Measurements from ENCODE around the gene EPS8L1. TPM values are rescaled to one million over a fixed set of nuclear protein-coding genes. Genes with fewer than 3 reads are reported as not detected.
"Not testable (repeated sequence)": the region's sequence is repeated elsewhere in the genome, so short reads cannot be mapped to it uniquely, and the experiment has no call there.

The EPS8L1 gene
- total RNA-seq, 1 donor from 2014 or later = 0.88 TPM

GRCh38 chr19:55032170-55032800, 43.4 kb upstream of the EPS8L1 start:
- intact Hi-C loops (cut with micrococcal nuclease) = no loop called here
- no peak for TF ChIP-seq CTCF (IDR thresholded peaks at IDR 0.05; ENCODE audit: borderline replicate concordance)
- no peak overlapping the region for H3K27ac ChIP-seq (replicated peaks)
- no peaks in the 10 kb centered on the region for H3K4me1 ChIP-seq
- no peak overlapping the region for H3K4me3 ChIP-seq
- DNase-seq = no peak
- no peaks in the 10 kb centered on the region for H3K27me3 ChIP-seq (ENCODE audit: low read depth)
- H3K9me3 ChIP-seq (replicated peaks) = no peaks in the 10 kb centered on the region
- H3K36me3 ChIP-seq = no peaks in the 10 kb centered on the region

- H3K27ac ChIP-seq (replicated peaks); H3K36me3 ChIP-seq; DNase-seq; intact Hi-C loops (cut with micrococcal nuclease); H3K9me3 ChIP-seq (replicated peaks); H3K27me3 ChIP-seq (ENCODE audit: low read depth); H3K4me1 ChIP-seq; H3K4me3 ChIP-seq: not testable (repeated sequence)
Observed at GRCh38 chr19:55032976-55033643, 42.6 kb upstream of the EPS8L1 start.

- H3K36me3 ChIP-seq = no peaks in the 10 kb centered on the region
- H3K27me3 ChIP-seq (ENCODE audit: low read depth) = no peaks in the 10 kb centered on the region
- H3K9me3 ChIP-seq (replicated peaks) = no peaks in the 10 kb centered on the region
- no peaks in the 10 kb centered on the region for H3K4me1 ChIP-seq
- H3K27ac ChIP-seq (replicated peaks) = no peak overlapping the region
- no peak overlapping the region for H3K4me3 ChIP-seq
- no peak for DNase-seq
- no peak for TF ChIP-seq CTCF (IDR thresholded peaks at IDR 0.05; ENCODE audit: borderline replicate concordance)
- intact Hi-C loops (cut with micrococcal nuclease) = no loop called here
Observed at GRCh38 chr19:55034751-55035150, 40.9 kb upstream of the EPS8L1 start.

- DNase-seq = no peak
- H3K9me3 ChIP-seq (replicated peaks) = no peaks in the 10 kb centered on the region
- peaks cover 7% of the 10 kb centered on the region for H3K36me3 ChIP-seq
- intact Hi-C loops (cut with micrococcal nuclease) = no loop called here
- no peak overlapping the region for H3K27ac ChIP-seq (replicated peaks)
- no peak for TF ChIP-seq CTCF (IDR thresholded peaks at IDR 0.05; ENCODE audit: borderline replicate concordance)
- H3K4me1 ChIP-seq = no peaks in the 10 kb centered on the region
- H3K27me3 ChIP-seq (ENCODE audit: low read depth) = no peaks in the 10 kb centered on the region
- H3K4me3 ChIP-seq = no peak overlapping the region
Observed at GRCh38 chr19:55036058-55036457, 39.6 kb upstream of the EPS8L1 start.

GRCh38 chr19:55037603-55038002, 38.1 kb upstream of the EPS8L1 start:
- H3K4me3 ChIP-seq; H3K9me3 ChIP-seq (replicated peaks); DNase-seq; H3K27me3 ChIP-seq (ENCODE audit: low read depth); intact Hi-C loops (cut with micrococcal nuclease); H3K4me1 ChIP-seq; H3K27ac ChIP-seq (replicated peaks): not testable (repeated sequence)
- H3K36me3 ChIP-seq = peaks cover 21% of the 10 kb centered on the region

GRCh38 chr19:55040654-55041053, 35.0 kb upstream of the EPS8L1 start:
- H3K27me3 ChIP-seq (ENCODE audit: low read depth); DNase-seq; H3K4me1 ChIP-seq; intact Hi-C loops (cut with micrococcal nuclease); H3K9me3 ChIP-seq (replicated peaks); H3K27ac ChIP-seq (replicated peaks); H3K4me3 ChIP-seq: not testable (repeated sequence)
- H3K36me3 ChIP-seq = peaks cover 52% of the 10 kb centered on the region

GRCh38 chr19:55041244-55041626, 34.4 kb upstream of the EPS8L1 start:
- no peaks in the 10 kb centered on the region for H3K4me1 ChIP-seq
- no peak for DNase-seq
- no peak overlapping the region for H3K27ac ChIP-seq (replicated peaks)
- peaks cover 57% of the 10 kb centered on the region for H3K36me3 ChIP-seq
- intact Hi-C loops (cut with micrococcal nuclease) = no loop called here
- no peaks in the 10 kb centered on the region for H3K9me3 ChIP-seq (replicated peaks)
- no peak for TF ChIP-seq CTCF (IDR thresholded peaks at IDR 0.05; ENCODE audit: borderline replicate concordance)
- H3K27me3 ChIP-seq (ENCODE audit: low read depth) = no peaks in the 10 kb centered on the region
- no peak overlapping the region for H3K4me3 ChIP-seq

Data from left ventricle myocardium inferior (tissue), 1 donor.